SK-N-SH (cell line): Measurements from ENCODE around the gene CIAO2A. TPM values are rescaled to one million over a fixed set of nuclear protein-coding genes. Genes with fewer than 3 reads are reported as not detected.

Source experiments
- CTCF ChIA-PET: fragments of 300-600, 350-600 bp; formaldehyde crosslinking; extraction: SDS; loops from one replicate; lab custom pipeline; 2021; lab: Yijun Ruan, JAX
- POLR2A ChIA-PET: fragments of 350-600 bp; sonication (Branson Sonifier 250); formaldehyde crosslinking; extraction: SDS; loops from one replicate; lab custom pipeline; 2020; ENCODE audit warnings: antibody characterized with exemption, inconsistent platforms; lab: Yijun Ruan, JAX
- DNase-seq: peaks from one replicate; pipeline ENCODE4 v3.0.0; 2012
- H2AFZ ChIP-seq: fragments of 200-600 bp; sonication (generic); 2 replicates; pipeline ENCODE4 v1.8.1; 2016; ENCODE audit warnings: antibody characterized with exemption, mild to moderate bottlenecking, low read depth
- H3F3A ChIP-seq: fragments of 200-600 bp; sonication (generic); replicated peaks from 2 replicates; pipeline ENCODE3; 2016; ENCODE audit warnings: antibody characterized with exemption, mild to moderate bottlenecking; ENCODE audit not compliant: insufficient read depth
- H3K27ac ChIP-seq, 2 experiments: fragments of 200-500 bp in 1 of 2; fragments of 200-600 bp in 1 of 2; sonication (Bioruptor generic) in 1 of 2; sonication (generic), shearing (Covaris generic) in 1 of 2; 2 replicates each; pipeline versions ENCODE4 v1.5.1 to v1.6.1; 2014 to 2016; ENCODE audit warnings: low read depth in 2 of 2, inconsistent platforms in 1 of 2, low read length in 1 of 2, mild to moderate bottlenecking in 1 of 2, mixed read lengths in 1 of 2
- H3K27me3 ChIP-seq: fragments of 200-600 bp; sonication (generic), shearing (Covaris generic); 2 replicates; pipeline ENCODE4 v1.6.1; 2016; ENCODE audit warnings: mixed run types; ENCODE audit not compliant: insufficient read depth
- H3K36me3 ChIP-seq, 2 experiments: fragments of 200-500 bp in 1 of 2; fragments of 200-600 bp in 1 of 2; sonication (Bioruptor generic) in 1 of 2; sonication (generic) in 1 of 2; replicated peaks in 1 of 2; 2 replicates each; pipeline versions ENCODE3 to v1.5.1; 2014 to 2016; ENCODE audit warnings: low read length in 1 of 2, mild to moderate bottlenecking in 1 of 2; ENCODE audit not compliant: insufficient read depth in 2 of 2, control insufficient read depth in 1 of 2
- H3K4me1 ChIP-seq, 2 experiments: fragments of 200-500 bp in 1 of 2; fragments of 200-600 bp in 1 of 2; sonication (Bioruptor generic) in 1 of 2; sonication (generic), shearing (Covaris generic) in 1 of 2; 2 replicates each; pipeline versions ENCODE4 v1.5.1 to v1.6.1; 2014 to 2016; ENCODE audit warnings: low read depth in 1 of 2, low read length in 1 of 2, mixed run types in 1 of 2; ENCODE audit not compliant: insufficient read depth in 2 of 2, control insufficient read depth in 1 of 2
- H3K4me2 ChIP-seq: fragments of 200-600 bp; sonication (generic), shearing (Covaris generic); 2 replicates; pipeline ENCODE4 v1.6.1; 2017; ENCODE audit warnings: mixed run types
- H3K4me3 ChIP-seq, 2 experiments: fragments of 200-500 bp in 1 of 2; fragments of 200-600 bp in 1 of 2; sonication (Bioruptor generic) in 1 of 2; sonication (generic), shearing (Covaris generic) in 1 of 2; 2 replicates each; pipeline versions ENCODE4 v1.5.1 to v1.8.1; 2014 to 2016; ENCODE audit warnings: low read depth in 2 of 2, inconsistent platforms in 1 of 2, low read length in 1 of 2, mild to moderate bottlenecking in 1 of 2, mixed read lengths in 1 of 2, moderate library complexity in 1 of 2
- H3K79me2 ChIP-seq: fragments of 200-600 bp; sonication (generic); 2 replicates; pipeline ENCODE4 v1.8.1; 2017; ENCODE audit warnings: mild to moderate bottlenecking; ENCODE audit not compliant: insufficient read depth
- H3K9ac ChIP-seq: fragments of 200-600 bp; sonication (generic); 2 replicates; pipeline ENCODE4 v1.6.1; 2017; ENCODE audit warnings: mixed run types
- H3K9me2 ChIP-seq: fragments of 200-600 bp; sonication (generic); 2 replicates; pipeline ENCODE4 v1.6.1; 2017; ENCODE audit warnings: mixed run types
- H3K9me3 ChIP-seq: fragments of 200-600 bp; sonication (generic); 2 replicates; pipeline ENCODE4 v1.6.1; 2017; ENCODE audit warnings: mixed run types, mild to moderate bottlenecking, moderate library complexity
- H4K20me1 ChIP-seq: fragments of 200-600 bp; sonication (generic); 2 replicates; pipeline ENCODE4 v1.6.1; 2017; ENCODE audit warnings: mild to moderate bottlenecking, mixed run types; ENCODE audit not compliant: insufficient read depth
- ELF1 ChIP-seq: IDR thresholded peaks from 2 replicates; pipeline ENCODE4 v1.4.0; 2012
- EZH2phosphoT487 ChIP-seq: fragments of 200-600 bp; sonication (generic); IDR thresholded peaks from 2 replicates; pipeline ENCODE4 v1.6.1; 2017; ENCODE audit warnings: low read depth, mixed run types, mild to moderate bottlenecking, antibody characterized with exemption, moderate library complexity, borderline replicate concordance
- GABPA ChIP-seq: IDR thresholded peaks from 2 replicates; pipeline ENCODE4 v1.4.0; 2012; ENCODE audit warnings: low read depth, mild to moderate bottlenecking
- GATA2 ChIP-seq: sonication (generic); formaldehyde crosslinking; IDR thresholded peaks from 2 replicates; pipeline ENCODE4 v1.5.0; 2020; ENCODE audit warnings: mild to moderate bottlenecking, missing genetic modification reagents
- JUND ChIP-seq: IDR thresholded peaks from 2 replicates; pipeline ENCODE4 v1.4.0; 2012
- MAX ChIP-seq: IDR thresholded peaks from 2 replicates; pipeline ENCODE4 v1.4.0; 2012; ENCODE audit warnings: low read depth
- MXI1 ChIP-seq: IDR thresholded peaks from 2 replicates; pipeline ENCODE4 v1.6.1; 2012; ENCODE audit warnings: mild to moderate bottlenecking, low read depth, low read length, improper control_type of control experiment
- NRF1 ChIP-seq: IDR thresholded peaks from 2 replicates; pipeline ENCODE4 v1.6.1; 2012; ENCODE audit warnings: low read depth, mild to moderate bottlenecking, low read length
- POLR2AphosphoS5 ChIP-seq: IDR thresholded peaks from 2 replicates; pipeline ENCODE4 v1.6.1; 2012; ENCODE audit warnings: low read depth, low read length
- RFX5 ChIP-seq: IDR thresholded peaks from 2 replicates; pipeline ENCODE4 v1.6.1; 2012; ENCODE audit warnings: mild to moderate bottlenecking, improper control_type of control experiment, low read length
- SIN3A ChIP-seq: IDR thresholded peaks from 2 replicates; pipeline ENCODE4 v1.6.1; 2012; ENCODE audit warnings: low read depth, mild to moderate bottlenecking, low read length, moderate library complexity, borderline replicate concordance
- TAF1 ChIP-seq: IDR thresholded peaks from 2 replicates; pipeline ENCODE4 v1.6.1; 2012; ENCODE audit warnings: low read depth, mild to moderate bottlenecking, low read length, moderate library complexity, borderline replicate concordance
- TCF12 ChIP-seq: IDR thresholded peaks from 2 replicates; pipeline ENCODE4 v1.4.0; 2012
- YY1 ChIP-seq: IDR thresholded peaks from 2 replicates; pipeline ENCODE4 v1.4.0; 2012; ENCODE audit warnings: low read depth, mild to moderate bottlenecking
- WGBS: methylation state at CpG from one replicate; pipeline ENCODE4 v1.1.6; 2017; ENCODE audit warnings: low lambda C conversion rate; 5-methylcytosine and 5-hydroxymethylcytosine counted together
- polyA plus RNA-seq, 3 experiments: library from polyadenylated mRNA; depleted of rRNA; stranded (reverse); fragments of >200 nt; gene quantifications; 2 replicates each; pipeline ENCODE4 v1.2.3, GENCODE V29; 2012
- TF ChIP-seq, protein P1 (sequence below): IDR thresholded peaks from 2 replicates; pipeline ENCODE4 v1.4.0; 2012; ENCODE audit warnings: low read depth, borderline replicate concordance
- TF ChIP-seq, protein P2 (sequence below): IDR thresholded peaks from 2 replicates; pipeline ENCODE4 v1.4.0; 2012; ENCODE audit warnings: low read depth, borderline replicate concordance
- TF ChIP-seq, protein P3 (sequence below): IDR thresholded peaks from 2 replicates; pipeline ENCODE4 v1.6.1; 2012; ENCODE audit warnings: mild to moderate bottlenecking, low read depth, low read length, moderate library complexity

Gene CIAO2A
- polyA plus RNA-seq, 1 of the 3 experiments (the other 2 are of a cell fraction) = 65.3 TPM

- H3K4me3 ChIP-seq = no peak overlapping the region
- H4K20me1 ChIP-seq = no peaks in the 10 kb centered on the region
- 100% methylated on average over 3 of the region's 5 CpGs for WGBS
- H3K4me1 ChIP-seq = peaks cover 0 to 11% of the 10 kb centered on the region in 2 experiments; a peak in 1 of 4 replicates
- H3K27me3 ChIP-seq = no peaks in the 10 kb centered on the region
- H3K9ac ChIP-seq = no peak overlapping the region
- H3K4me2 ChIP-seq = no peak overlapping the region
- CTCF ChIA-PET = interaction anchor here (0.9 to 4.2 kb wide), 11 partner anchors 13 to 578 kb away, joined by 3 to 34 read pairs (median 4); partner anchors contain the start of gene CIAO2A
- no peak for DNase-seq
- no peak overlapping the region for H2AFZ ChIP-seq
- H3K36me3 ChIP-seq = no peaks in the 10 kb centered on the region
- no peaks in the 10 kb centered on the region for H3K79me2 ChIP-seq
- POLR2A ChIA-PET = no interaction called here
- TF ChIP-seq, protein P1, sequence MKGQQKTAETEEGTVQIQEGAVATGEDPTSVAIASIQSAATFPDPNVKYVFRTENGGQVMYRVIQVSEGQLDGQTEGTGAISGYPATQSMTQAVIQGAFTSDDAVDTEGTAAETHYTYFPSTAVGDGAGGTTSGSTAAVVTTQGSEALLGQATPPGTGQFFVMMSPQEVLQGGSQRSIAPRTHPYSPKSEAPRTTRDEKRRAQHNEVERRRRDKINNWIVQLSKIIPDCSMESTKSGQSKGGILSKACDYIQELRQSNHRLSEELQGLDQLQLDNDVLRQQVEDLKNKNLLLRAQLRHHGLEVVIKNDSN = no peak
- TF ChIP-seq, protein P2, sequence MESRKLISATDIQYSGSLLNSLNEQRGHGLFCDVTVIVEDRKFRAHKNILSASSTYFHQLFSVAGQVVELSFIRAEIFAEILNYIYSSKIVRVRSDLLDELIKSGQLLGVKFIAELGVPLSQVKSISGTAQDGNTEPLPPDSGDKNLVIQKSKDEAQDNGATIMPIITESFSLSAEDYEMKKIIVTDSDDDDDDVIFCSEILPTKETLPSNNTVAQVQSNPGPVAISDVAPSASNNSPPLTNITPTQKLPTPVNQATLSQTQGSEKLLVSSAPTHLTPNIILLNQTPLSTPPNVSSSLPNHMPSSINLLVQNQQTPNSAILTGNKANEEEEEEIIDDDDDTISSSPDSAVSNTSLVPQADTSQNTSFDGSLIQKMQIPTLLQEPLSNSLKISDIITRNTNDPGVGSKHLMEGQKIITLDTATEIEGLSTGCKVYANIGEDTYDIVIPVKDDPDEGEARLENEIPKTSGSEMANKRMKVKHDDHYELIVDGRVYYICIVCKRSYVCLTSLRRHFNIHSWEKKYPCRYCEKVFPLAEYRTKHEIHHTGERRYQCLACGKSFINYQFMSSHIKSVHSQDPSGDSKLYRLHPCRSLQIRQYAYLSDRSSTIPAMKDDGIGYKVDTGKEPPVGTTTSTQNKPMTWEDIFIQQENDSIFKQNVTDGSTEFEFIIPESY = no peak
- TF ChIP-seq YY1 (no peak), POLR2AphosphoS5 (no peak), NRF1 (no peak), ELF1 (no peak), SIN3A (no peak)
- TF ChIP-seq, protein P3, sequence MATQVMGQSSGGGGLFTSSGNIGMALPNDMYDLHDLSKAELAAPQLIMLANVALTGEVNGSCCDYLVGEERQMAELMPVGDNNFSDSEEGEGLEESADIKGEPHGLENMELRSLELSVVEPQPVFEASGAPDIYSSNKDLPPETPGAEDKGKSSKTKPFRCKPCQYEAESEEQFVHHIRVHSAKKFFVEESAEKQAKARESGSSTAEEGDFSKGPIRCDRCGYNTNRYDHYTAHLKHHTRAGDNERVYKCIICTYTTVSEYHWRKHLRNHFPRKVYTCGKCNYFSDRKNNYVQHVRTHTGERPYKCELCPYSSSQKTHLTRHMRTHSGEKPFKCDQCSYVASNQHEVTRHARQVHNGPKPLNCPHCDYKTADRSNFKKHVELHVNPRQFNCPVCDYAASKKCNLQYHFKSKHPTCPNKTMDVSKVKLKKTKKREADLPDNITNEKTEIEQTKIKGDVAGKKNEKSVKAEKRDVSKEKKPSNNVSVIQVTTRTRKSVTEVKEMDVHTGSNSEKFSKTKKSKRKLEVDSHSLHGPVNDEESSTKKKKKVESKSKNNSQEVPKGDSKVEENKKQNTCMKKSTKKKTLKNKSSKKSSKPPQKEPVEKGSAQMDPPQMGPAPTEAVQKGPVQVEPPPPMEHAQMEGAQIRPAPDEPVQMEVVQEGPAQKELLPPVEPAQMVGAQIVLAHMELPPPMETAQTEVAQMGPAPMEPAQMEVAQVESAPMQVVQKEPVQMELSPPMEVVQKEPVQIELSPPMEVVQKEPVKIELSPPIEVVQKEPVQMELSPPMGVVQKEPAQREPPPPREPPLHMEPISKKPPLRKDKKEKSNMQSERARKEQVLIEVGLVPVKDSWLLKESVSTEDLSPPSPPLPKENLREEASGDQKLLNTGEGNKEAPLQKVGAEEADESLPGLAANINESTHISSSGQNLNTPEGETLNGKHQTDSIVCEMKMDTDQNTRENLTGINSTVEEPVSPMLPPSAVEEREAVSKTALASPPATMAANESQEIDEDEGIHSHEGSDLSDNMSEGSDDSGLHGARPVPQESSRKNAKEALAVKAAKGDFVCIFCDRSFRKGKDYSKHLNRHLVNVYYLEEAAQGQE = no peak
- no peak overlapping the region for H3K27ac ChIP-seq
- H3K9me3 ChIP-seq = no peaks in the 10 kb centered on the region
- no peaks in the 10 kb centered on the region for H3K9me2 ChIP-seq
- no peaks in the 10 kb centered on the region for H3F3A ChIP-seq
Measured at GRCh38 chr15:64045101-64045435, 48.6 kb downstream of the CIAO2A start.

DNA sequence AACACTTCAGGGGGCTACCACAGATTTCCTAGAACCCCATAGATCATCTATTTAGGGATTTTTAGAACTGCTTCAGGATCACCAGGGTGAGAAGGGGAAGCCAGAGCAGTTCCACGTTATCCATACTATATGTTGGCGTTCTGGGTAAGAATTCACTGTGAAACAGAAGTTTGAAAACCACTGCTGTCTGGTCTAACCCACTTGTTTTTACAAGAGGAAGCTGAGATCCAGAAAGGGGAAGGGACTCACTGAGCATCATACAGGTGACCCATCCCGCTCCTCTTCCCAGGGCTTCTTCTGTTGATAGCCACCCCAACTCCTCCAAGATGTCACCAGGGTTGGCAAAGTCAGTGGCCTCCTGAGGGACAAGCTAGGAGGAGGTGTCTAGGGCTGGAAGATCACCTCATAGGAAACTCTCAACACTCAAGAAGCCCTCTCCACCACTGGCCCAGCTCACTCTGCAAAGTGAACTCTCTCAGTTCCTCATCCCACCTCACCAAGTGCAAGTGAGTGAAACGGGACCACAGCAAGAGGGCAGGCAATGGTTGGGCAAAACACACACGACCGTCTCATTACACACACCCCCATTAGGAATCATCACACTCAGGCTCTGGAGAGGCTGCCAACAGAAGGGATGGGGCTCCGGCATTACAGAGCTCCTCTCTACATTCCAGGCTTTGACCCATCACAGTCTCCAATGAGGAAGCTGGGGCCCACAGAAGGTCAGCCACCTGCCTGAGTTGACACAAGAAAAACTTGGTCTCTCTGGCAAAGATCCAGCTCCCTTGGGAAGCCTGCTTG, 49.1 kb downstream of the CIAO2A start:
- POLR2A ChIA-PET = no interaction called here
- Histone ChIP-seq H3K36me3 (no peaks in the 10 kb centered on the region), H3K27ac (no peak overlapping the region), H3K79me2 (no peaks in the 10 kb centered on the region), H3K27me3 (no peaks in the 10 kb centered on the region), H3K9ac (no peak overlapping the region), H3K4me3 (no peak overlapping the region), H3K4me2 (no peak overlapping the region), H3K9me3 (no peaks in the 10 kb centered on the region), H3F3A (no peaks in the 10 kb centered on the region), H4K20me1 (no peaks in the 10 kb centered on the region), H3K9me2 (no peaks in the 10 kb centered on the region), H2AFZ (no peak overlapping the region), H3K4me1 (peaks cover 0 to 11% of the 10 kb centered on the region in 2 experiments; a peak in 1 of 4 replicates)
- 99% methylated on average over 6 of the region's 7 CpGs for WGBS
- no peak for DNase-seq
- CTCF ChIA-PET = interaction anchor here (1.0 to 4.2 kb wide), 4 partner anchors 23 to 578 kb away, joined by 3 to 34 read pairs (median 15); no protein-coding TSS in a partner anchor
- TF ChIP-seq SIN3A = no peak
- no peak for TF ChIP-seq MAX
- no peak for TF ChIP-seq MXI1
- no peak for TF ChIP-seq TCF12
- TF ChIP-seq GABPA = no peak
- TF ChIP-seq TAF1 = no peak
- no peak for TF ChIP-seq EZH2phosphoT487
- no peak for TF ChIP-seq NRF1
- TF ChIP-seq, protein P1 = no peak
- TF ChIP-seq JUND = no peak
- TF ChIP-seq RFX5 = no peak
- TF ChIP-seq GATA2 = no peak
